HS-5 (cell line): Measurements from ENCODE around the gene FSTL1.
A peak's percentile ranks its signal among the peaks of the same experiment; 100 is the strongest.

ENCODE experiments used
- DNase-seq: peaks from one replicate; pipeline ENCODE4 v3.0.0-alpha.2; 2012; ENCODE audit warnings: low read depth

FSTL1 gene

GRCh38 chr3:120355486-120355885 lies 95.3 kb downstream of the FSTL1 start:
- DNase-seq: no peak

GRCh38 chr3:120353463-120353862 lies 97.3 kb downstream of the FSTL1 start:
- no peak for DNase-seq

GRCh38 chr3:120352017-120352416 lies 98.8 kb downstream of the FSTL1 start:
- DNase-seq: no peak

- DNase-seq: peak; percentile 48
These were observed 100.3 kb downstream of the FSTL1 start for GRCh38 chr3:120350401-120350941.

- DNase-seq: no peak
These were observed 101.0 kb downstream of the FSTL1 start for GRCh38 chr3:120349855-120350125.

DNA sequence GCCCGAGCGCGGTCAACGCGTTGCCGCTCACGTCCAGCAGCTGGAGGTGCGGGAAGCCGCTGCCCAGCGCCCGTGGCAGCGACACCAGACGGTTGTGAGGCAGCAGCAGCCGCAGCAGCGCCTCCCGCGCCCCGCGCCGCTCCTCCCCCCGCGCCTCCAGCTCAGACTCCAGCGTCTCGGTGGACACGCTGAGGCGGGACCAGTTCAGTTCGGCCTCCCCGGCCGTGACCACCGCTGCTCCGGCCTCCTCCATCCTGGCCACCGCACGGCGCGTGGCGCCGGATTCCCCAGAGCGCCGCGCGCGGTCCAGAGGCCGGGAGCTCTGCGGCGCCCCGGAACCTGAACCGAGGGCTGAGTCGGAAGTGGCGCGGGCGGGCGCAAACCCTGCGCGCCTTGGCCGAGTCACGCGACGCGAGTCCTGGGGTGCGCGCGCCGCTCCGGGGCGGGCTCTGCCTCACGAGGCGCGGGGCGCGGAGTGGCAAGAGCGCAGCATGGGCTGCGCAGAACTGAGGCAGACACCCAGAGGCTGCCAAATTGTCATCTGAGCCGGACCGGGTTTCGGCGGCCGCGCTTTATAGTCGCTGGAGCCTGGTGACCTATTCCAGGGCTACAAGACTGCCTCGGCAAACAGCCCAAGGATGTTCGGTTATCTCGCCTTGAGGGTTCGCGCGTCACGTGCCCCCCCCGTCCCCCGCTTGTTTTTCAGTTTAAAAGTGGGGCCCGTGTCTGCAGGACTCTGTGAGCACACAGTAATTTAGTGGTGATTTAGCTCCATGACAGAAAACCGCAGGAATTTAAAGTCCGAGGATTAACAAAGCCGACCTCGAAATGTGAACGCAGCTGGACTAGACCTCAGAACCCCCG lies 101.6 kb downstream of the FSTL1 start, which contains the start of gene LRRC58:
TSS of gene LRRC58 (minus strand) at position 364 of the 864 bp plus-strand sequence. CDS start at position 253, 111 bp downstream.
- peak; percentile 66 for DNase-seq

DNA sequence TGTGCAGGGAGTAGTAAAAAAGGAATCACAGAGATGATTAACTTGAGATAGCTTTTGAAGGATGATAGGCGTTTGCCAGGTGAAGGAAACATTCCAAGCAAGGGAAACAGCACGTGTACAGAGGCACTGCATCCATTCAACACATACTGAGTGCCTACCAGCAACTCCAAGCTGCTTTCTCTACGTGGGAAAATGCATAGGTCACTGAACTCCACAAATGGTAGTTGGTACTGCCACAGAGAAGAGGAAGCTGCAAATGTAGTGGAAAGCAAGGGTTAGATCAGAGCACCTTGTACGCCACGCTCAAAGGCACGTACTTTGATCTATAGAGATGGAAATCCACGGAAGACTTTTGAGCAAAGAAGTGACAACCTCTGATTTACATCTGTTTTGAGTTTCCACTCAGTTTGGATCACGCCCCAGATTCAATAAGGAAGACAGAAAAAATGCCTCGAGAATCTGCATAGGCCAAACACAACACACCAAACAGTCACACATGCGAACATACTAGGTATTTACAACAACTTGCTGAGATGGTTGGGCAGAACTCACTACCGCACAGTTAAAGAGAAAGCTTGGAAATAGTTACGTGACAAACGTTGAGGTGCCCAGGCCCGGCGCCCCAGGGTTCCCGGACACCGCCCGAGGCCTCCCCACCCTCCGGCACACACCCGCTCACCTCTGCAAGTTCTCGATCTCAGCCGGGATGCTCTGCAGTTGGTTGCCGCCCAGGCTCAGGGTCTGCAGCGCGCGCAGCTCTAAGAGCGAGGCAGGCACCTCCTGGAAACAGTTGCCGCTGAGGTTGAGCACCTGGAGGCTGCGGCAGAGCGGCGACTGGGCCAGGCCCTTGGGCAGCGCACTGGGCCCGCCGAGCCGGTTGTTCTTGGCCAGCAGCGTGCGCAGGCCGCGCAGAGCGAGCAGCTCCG lies 102.5 kb downstream of the FSTL1 start:
- peak; percentile 6 for DNase-seq

DNA sequence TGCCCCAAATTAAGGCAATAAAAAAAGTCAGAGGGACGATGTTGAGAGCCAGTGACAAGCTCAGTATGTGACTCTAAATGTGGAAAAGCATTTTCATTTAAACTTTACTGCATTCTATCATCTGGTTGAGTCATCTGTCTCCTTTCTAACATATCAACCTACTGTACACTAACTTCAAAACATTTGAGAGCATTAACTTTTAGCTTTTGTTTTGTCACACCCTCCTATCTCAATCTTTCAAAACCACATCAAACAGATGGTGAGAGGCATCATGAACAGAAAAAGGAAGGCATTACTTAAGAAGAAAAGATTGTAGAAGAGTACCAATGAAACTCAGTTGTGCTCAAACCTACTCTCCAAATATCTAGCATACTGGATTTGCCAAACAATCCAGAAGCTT lies 106.4 kb downstream of the FSTL1 start:
- DNase-seq: no peak
